ES-I3 (cell line): ENCODE data around the gene RERE.

Experiments
- H3K36me3 ChIP-seq: 2 replicates; pipeline ENCODE4 v1.6.1; 2013; ENCODE audit warnings: mild to moderate bottlenecking, low read length, control low read depth, moderate library complexity; ENCODE audit not compliant: insufficient read depth
- H3K4me1 ChIP-seq: 2 replicates; pipeline ENCODE4 v1.6.1; 2013; ENCODE audit warnings: mild to moderate bottlenecking, control low read depth, low read length; ENCODE audit not compliant: insufficient read depth
- H3K9ac ChIP-seq: 2 replicates; pipeline ENCODE4 v1.6.1; 2013; ENCODE audit warnings: low read depth, mild to moderate bottlenecking, low read length, moderate library complexity
- H3K9me3 ChIP-seq: 2 replicates; pipeline ENCODE4 v1.6.1; 2013; ENCODE audit warnings: mild to moderate bottlenecking, low read length, moderate library complexity; ENCODE audit not compliant: control insufficient read depth, insufficient read depth

Gene RERE

GRCh38 chr1:8524627-8525157 is 292.7 kb downstream of the RERE start:
- H3K9me3 ChIP-seq: no peaks in the 10 kb centered on the region
- H3K4me1 ChIP-seq: peaks cover 28% of the 10 kb centered on the region
- H3K36me3 ChIP-seq: 0 out of 2 replicates have a peak, but pooled peaks cover 4% of the 10 kb centered on the region
- no peak overlapping the region for H3K9ac ChIP-seq

- Histone ChIP-seq H3K36me3 (0 out of 2 replicates have a peak, but pooled peaks cover 4% of the 10 kb centered on the region), H3K4me1 (peaks cover 30% of the 10 kb centered on the region), H3K9me3 (no peaks in the 10 kb centered on the region), H3K9ac (no peak overlapping the region)
Measured at GRCh38 chr1:8523666-8524206, 293.7 kb downstream of the RERE start.

- peaks cover 22% of the 10 kb centered on the region for H3K4me1 ChIP-seq
- H3K9ac ChIP-seq: no peak overlapping the region
- H3K36me3 ChIP-seq: 0 out of 2 replicates have a peak, but pooled peaks cover 4% of the 10 kb centered on the region
- no peaks in the 10 kb centered on the region for H3K9me3 ChIP-seq
Measured at GRCh38 chr1:8520483-8520966, 296.9 kb downstream of the RERE start.

GRCh38 chr1:8519167-8519566 is 298.3 kb downstream of the RERE start:
- Histone ChIP-seq H3K9ac (no peak overlapping the region), H3K4me1 (peaks cover 10% of the 10 kb centered on the region), H3K9me3 (no peaks in the 10 kb centered on the region), H3K36me3 (0 out of 2 replicates have a peak, but pooled peaks cover 4% of the 10 kb centered on the region)

GRCh38 chr1:8518490-8518801 is 299.0 kb downstream of the RERE start:
- Histone ChIP-seq H3K9ac (no peak overlapping the region), H3K4me1 (peaks cover 10% of the 10 kb centered on the region), H3K9me3 (no peaks in the 10 kb centered on the region), H3K36me3 (no peaks in the 10 kb centered on the region)

GRCh38 chr1:8517661-8518489 is 299.6 kb downstream of the RERE start:
- no peaks in the 10 kb centered on the region for H3K9me3 ChIP-seq
- no peaks in the 10 kb centered on the region for H3K36me3 ChIP-seq
- no peak overlapping the region for H3K9ac ChIP-seq
- peaks cover 10% of the 10 kb centered on the region for H3K4me1 ChIP-seq

GRCh38 chr1:8516793-8517556 is 300.5 kb downstream of the RERE start:
- no peak overlapping the region for H3K9ac ChIP-seq
- no peaks in the 10 kb centered on the region for H3K36me3 ChIP-seq

GRCh38 chr1:8516278-8516777 is 301.1 kb downstream of the RERE start:
- Histone ChIP-seq H3K9ac (no peak overlapping the region), H3K36me3 (no peaks in the 10 kb centered on the region), H3K9me3 (no peaks in the 10 kb centered on the region), H3K4me1 (peaks cover 10% of the 10 kb centered on the region)

More at GRCh38 chr1:8516793-8517556, 300.5 kb downstream of the RERE start:
- no peaks in the 10 kb centered on the region for H3K9me3 ChIP-seq
- peaks cover 10% of the 10 kb centered on the region for H3K4me1 ChIP-seq

- Histone ChIP-seq H3K4me1 (0 out of 2 replicates have a peak, but pooled peaks cover 12% of the 10 kb centered on the region), H3K9me3 (no peaks in the 10 kb centered on the region), H3K9ac (no peak overlapping the region), H3K36me3 (no peaks in the 10 kb centered on the region; the same call in 1 of the 2 replicates)
Measured at GRCh38 chr1:8512504-8512903, 304.9 kb downstream of the RERE start.

- no peaks in the 10 kb centered on the region for H3K9me3 ChIP-seq
- H3K4me1 ChIP-seq: 0 out of 2 replicates have a peak, but pooled peaks cover 7% of the 10 kb centered on the region
- no peaks in the 10 kb centered on the region; the same call in 1 of the 2 replicates for H3K36me3 ChIP-seq
- H3K9ac ChIP-seq: no peak overlapping the region
Measured at GRCh38 chr1:8510041-8510823, 307.2 kb downstream of the RERE start.

- Histone ChIP-seq H3K36me3 (no peaks in the 10 kb centered on the region; the same call in 1 of the 2 replicates), H3K4me1 (0 out of 2 replicates have a peak, but pooled peaks cover 7% of the 10 kb centered on the region), H3K9me3 (no peaks in the 10 kb centered on the region), H3K9ac (no peak overlapping the region)
Measured at GRCh38 chr1:8509579-8509978, 307.9 kb downstream of the RERE start.

- Histone ChIP-seq H3K9ac (no peak overlapping the region), H3K9me3 (no peaks in the 10 kb centered on the region), H3K4me1 (0 out of 2 replicates have a peak, but pooled peaks cover 7% of the 10 kb centered on the region), H3K36me3 (no peaks in the 10 kb centered on the region; the same call in 1 of the 2 replicates)
Measured at GRCh38 chr1:8506995-8507615, 310.3 kb downstream of the RERE start.

- Histone ChIP-seq H3K36me3 (no peaks in the 10 kb centered on the region; the same call in 1 of the 2 replicates), H3K9ac (no peak overlapping the region), H3K4me1 (0 out of 2 replicates have a peak, but pooled peaks cover 7% of the 10 kb centered on the region), H3K9me3 (no peaks in the 10 kb centered on the region)
Measured at GRCh38 chr1:8506456-8506855, 311.0 kb downstream of the RERE start.
